HG02885 (cell line): ENCODE measurements around the gene DCN.

ENCODE experiments used
- ATAC-seq: cut with Tn5 transposase; IDR thresholded peaks from one replicate; pipeline ENCODE4 v1.9.1; 2021; ENCODE audit warnings: mild to moderate bottlenecking; ENCODE audit not compliant: unreplicated experiment, poor library complexity

Gene DCN

DNA sequence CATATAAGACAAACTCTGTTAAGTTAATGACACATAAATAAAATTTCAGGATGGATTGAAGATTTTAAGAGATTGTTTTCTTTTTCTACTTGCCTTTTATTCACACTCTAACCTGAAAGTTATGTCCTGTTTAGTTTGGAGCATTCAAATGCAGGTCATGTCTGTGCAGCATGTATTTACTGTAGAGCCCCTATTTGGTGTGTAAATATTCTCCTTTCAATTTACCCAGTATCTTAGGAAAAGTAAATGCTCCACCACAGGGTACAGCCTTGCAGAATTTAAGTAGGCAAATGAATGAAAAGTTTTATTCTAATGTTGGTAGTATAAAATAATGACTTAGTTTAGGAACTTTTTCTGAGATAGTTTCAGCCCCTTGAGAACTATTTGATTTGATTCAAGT is 6.2 kb upstream of the DCN start:
- ATAC-seq, result no peak

DNA sequence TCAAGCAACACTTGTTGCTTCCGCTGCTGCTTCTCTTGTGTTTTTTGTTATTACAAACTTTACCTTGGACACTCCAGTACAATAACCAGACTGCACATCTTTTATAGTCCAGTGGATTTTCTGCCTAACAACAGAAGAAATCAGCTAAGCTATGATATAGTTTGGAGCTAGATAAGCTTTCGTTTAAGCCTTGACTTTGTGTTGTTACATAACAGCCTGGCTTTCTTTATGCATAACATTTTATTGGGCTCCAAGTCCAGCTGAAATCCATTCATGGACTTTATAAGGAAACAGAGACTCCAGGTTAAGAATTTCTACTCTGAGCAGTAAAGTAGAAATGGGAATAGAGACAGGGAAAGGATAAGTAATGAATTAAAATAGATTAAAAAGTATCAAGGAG is 3.5 kb upstream of the DCN start:
- no peak for ATAC-seq

DNA sequence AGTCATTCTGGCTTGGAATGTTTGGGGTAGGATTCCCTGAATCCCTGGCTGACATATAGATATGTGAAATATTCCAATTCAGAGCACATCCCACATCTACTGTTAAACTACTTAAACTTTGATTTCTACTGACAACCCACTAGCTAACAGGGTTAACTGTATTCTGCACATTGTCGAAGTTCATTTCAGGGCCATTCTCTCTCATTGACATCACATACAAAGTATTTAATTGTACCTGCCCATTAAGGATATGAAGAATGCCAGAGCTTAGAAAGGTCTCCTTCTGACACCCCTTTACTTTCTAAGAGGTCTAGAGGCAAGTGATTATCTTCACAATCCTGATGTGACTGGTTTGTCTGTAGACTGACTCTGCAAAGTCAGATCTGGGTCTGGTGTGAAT is 2.8 kb upstream of the DCN start:
- no peak for ATAC-seq

DNA sequence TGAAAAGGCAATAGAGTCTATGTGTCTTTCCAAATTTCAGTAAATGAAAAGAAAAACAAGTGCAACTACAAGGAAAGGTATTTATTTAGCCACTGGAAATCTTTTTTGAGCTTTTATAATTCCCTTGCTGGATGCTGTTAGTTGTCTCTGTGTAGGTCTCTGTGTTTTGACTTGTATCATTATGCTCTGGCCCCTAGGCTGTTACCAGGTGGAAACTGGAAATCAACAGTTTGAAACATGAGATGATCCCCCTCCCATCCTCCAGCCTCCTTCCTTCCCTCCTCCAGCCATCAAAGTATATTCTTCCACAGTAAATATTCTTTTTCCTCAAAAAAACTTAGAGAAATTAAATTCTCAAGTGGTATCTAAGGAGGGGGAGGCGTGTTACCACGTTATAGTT is 934 bp upstream of the DCN start:
- ATAC-seq, result no peak

DNA sequence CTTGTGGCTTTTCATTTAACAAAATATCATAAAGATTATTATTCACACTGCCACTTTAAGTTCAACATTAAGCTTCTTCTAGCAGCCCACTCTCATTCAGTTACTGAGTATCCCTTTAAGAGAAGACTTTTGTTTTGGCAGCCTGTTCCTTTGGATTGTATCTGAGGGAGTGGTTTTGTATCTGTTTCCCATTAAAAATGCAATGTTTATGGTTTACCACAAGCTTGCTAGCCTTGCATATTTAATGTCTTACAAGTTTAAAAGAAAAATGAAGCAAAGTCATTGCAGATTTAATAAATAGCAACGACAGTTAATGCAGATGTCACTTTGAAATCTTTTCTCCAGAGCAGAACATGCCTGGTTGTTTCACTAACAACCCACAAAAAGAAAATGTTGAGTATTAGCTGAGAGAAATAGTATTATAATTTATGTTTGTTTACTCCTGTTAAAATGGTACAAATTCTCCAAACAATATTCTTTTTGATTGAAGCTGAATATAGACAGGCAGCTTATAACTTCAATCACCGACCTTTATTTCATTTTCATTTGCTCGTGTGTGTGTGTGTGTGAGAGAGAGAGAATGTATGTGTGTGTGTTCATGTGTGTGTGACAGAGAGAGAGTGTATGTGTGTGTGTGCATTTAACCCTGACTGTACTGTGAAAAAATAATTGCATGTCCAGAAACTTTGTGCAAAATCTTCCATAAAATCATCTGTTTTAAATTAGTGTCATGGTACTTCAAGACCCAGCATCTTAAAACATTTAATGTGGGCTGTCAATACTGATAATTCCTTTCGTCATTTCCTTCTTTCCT is 1.8 kb downstream of the DCN start:
- no peak for ATAC-seq

DNA sequence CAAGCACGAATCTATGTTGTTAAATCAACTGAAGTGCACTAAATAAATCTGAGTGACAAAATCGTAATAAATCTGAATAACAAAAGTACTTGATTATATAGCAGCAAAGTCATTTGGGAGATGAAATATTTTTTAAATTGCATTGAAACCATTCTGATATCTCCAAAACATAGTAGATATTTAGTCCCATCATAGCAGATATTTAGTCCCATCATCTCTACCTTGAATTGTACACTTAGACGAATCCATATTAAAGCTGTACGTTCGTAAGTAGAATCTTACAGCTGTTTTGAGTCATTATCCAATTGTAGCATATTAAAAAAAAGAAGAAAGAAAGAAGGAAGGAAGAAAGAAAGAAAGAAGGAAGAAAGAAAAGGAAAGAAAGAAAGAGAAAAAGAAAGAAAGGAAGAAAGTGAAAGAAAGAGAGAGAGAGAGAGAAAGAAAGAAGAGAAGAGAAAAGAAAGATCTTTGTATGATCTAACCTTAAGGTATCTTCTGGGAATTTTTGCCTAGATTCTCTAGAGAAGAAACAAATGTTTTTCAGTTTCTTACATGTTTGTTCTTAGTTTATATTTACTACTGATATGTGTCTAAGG is 2.6 kb downstream of the DCN start:
- ATAC-seq, result no peak

DNA sequence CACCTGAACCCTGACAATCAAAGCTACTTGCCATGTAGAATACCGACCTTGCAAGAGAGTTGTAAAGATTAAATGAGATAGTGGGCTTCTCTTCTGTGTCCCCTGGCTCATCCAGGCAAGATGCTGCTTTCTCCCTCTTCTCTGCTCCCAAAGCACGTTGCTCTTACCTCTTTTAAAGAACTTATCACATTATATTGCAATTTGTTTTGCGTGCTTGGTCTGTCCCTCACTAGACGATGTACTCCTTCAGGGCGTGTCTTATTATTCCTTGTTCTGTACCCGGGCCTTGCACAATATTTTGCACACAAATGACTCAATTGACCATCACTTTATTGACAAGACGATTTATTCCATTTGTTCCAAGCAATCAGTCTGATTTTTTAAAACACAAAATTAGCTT is 3.3 kb downstream of the DCN start:
- no peak for ATAC-seq

DNA sequence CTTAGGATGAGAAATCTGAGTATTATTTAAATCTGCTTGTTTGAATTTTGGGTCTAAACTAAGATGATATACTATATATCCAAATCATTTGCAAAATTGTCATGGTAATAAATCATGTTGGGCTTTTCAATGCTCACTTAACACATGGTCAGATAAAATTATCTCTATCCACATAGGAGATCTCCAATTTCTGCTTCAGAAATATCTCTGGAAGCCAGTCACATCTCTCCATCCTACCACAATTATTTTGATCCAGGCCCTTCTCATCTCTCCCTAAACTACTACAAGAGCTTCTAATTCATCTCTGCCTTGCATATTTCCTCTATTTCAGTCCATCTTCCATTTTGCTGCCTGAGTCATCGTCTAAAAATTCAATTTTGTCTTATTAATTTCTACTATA is 3.8 kb downstream of the DCN start:
- no peak for ATAC-seq

DNA sequence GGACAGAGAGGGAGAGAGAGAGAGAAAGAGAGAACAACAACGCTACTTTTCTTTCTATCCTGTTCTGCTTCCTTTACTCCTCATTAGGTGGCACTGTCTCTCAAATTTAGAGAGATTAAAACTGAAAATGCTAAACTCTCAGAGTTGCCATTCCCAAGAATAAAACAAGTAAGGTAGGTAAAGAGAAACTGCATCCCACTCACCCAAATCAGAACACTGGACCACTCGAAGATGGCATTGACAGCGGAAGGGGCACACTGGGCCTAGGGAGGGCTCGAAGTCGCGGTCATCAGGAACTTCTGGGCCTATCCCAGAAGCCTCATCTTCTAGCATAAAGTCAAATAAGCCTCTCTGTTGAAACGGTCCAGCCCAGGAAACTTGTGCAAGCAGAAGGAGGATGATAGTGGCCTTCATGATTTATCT is 4.5 kb downstream of the DCN start:
- no peak for ATAC-seq

DNA sequence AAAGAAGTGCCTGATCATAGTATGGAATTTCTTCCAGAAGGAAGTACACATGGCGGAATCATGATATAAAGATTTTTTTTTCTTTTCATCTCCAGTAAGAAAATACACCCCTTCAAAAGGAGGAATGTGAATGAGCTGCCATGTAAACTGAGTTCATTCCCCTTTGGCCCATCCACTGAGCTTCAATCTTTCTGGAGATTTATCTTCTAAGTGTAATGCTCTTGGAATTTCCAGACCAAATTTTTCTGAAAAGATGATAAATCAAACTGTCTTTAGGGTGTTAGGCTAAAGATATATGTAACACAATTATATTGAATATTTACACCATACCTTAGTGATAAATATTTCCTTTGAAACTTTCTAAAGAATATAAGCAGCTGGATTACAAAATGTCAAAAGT is 5.2 kb downstream of the DCN start:
- no peak for ATAC-seq

DNA sequence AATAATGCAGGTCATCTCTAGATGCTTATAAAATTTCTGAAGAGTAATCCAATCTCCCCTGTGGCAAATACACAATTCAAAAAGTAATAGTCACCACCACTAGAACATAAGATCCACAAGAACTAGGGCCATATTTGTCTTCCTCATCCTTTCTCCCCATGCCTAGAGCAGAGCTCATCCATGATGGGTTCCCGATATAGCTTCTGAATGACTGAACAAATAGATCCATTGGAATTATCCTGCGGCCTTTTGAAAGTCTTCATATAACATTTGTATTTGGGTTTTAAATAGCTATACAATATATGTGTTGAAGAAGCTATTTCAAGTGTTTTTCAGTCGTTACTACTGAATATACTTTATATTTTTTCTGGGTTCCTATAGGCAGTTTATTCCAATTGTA is 5.7 kb downstream of the DCN start:
- ATAC-seq, result no peak

DNA sequence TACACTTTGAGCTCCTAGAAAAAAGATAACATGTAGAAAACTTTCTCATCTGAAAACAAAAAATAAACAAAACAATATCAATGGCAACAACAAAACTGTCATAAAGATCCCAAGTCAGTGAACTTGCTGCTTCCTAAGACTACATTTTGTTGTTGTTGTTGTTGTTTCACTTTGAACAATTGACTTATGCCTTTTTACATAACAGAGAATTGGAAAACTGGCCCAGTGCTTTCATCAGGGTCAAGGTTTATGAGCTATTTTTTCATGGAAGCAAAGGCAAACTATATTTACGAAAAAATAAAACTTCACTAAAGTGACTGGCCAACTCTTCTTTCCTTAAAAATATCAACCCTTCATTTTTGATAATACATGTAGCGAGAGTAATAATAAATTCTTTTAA is 6.3 kb downstream of the DCN start:
- ATAC-seq, result no peak

DNA sequence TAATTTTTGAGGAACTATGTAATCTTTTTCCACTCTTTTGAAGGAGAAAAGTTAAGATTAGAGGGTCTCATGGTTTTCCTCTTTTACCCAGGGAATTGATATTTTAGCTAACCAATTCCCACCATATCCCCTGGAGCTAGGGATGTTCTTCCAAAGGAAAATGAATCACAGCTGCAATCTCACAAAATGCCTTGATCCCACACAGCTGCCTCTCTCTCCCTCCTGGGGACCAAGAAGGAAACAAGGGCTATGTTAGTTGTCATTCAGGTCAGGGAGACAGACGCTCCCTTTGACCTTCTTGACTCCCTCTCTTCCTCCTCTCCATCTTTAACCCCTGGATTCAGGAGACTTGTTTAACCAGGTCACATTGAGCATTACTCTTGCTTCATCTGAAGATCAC is 9.5 kb downstream of the DCN start:
- no peak for ATAC-seq

DNA sequence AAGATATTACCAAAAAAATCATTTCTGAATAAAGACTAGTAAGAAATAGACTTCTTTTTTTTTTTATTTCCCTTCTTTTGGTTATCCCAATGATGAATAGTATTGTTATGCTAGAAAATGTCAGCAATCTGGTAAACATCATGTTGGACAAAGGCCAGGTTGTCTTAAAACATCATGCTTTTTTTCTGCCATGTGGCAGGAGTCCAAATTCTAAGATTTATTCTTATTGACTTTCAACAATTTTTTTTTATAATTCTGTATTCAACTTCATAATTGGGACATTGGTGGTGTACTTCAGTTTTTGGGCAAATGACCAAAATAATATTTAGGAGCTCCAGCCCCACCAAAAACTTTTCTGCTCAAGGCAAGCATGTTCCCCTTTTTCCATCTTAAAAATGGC is 10.5 kb downstream of the DCN start:
- ATAC-seq, result no peak

DNA sequence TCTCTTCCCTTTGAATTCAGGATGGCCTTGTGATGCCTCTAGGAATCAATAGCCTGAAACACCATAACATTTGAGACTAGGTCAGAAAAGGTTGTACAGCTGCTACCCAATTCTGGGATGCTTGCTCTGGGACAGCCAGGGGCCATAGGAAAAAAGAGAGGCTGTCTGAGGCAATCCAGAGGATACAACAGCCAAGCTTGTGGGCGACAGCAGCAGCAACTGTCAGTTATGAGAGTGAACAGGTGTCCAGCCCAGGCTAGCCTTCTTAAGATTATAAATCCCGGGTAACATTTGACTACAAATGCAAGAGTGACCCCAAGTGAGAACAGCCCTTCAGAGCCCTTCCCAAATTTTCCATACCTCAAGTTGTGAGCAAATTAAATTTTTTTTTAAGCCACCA is 11.1 kb downstream of the DCN start:
- ATAC-seq, result no peak

DNA sequence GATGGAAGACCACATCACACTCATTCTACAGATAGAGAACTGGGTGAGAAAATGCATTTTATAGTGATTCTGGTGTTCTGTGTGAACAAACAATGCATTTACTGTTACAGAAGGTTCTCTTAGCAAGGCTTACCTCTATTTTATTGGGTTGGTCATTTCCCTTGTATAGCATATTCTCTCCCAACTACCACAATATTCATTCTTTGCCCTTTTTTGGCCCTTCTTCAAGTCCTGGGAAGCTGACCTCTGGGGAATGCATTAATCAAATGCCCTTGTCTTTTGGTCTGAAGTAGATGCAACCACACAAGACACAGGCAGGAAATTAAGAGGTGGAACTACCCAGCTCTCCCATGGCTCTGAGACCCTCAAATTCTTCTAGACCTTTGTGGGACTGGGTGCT is 19.5 kb downstream of the DCN start:
- no peak for ATAC-seq

DNA sequence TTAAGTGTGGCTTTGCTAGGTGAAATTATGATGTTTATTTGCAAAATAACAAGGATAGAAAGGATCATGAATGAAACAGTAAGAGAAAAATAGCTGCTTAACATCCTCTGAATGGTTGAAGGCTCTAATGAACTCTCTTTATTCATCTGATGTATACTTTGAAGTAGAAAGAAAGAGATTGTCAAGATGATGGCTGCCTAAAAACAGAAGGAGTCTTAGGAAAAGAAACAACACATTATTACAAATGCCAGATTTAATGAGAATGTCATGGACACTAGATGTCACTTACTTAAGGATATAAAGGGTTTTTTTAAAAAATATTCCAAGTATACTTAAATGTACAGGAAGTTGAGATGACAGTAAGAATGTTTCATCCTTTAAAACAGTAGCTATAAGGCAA is 21.6 kb downstream of the DCN start:
- no peak for ATAC-seq

DNA sequence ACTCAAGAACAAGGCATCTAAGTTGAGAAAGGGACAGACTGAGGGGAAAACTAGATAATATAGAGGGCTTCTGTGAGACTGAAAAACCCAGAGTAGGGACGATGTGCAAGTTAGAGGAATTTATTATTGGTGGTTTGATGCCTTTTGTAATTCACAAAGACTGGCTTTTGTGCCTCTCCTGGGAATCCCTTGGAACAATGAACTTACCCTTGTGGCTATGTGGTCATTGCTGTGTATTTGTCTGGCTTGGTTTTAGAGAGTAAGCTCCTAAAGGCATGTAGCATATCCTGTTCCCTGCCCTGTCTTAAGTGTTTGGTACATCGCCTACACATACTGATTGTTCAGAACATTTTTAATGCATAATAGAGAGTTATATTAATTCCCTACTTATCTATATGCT is 26.6 kb downstream of the DCN start:
- ATAC-seq, result no peak

DNA sequence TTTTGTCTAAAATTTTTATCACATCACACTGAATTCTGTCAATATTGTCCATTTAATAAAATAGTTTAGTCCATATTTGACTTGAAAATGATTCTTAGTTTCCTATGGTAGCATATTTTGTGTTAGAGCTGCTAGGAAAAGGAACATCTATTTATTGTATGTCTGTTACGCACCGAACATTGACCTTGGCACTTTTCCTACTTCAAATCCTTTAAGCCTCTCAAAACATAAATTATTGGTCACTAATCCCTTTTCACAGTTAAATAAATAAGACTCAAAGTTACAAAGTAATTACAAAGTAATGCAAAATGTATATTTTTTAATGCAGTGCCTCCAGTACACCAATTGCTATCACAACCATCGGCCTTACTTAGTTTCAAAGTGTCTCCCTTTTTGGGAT is 28.5 kb downstream of the DCN start:
- ATAC-seq, result no peak

DNA sequence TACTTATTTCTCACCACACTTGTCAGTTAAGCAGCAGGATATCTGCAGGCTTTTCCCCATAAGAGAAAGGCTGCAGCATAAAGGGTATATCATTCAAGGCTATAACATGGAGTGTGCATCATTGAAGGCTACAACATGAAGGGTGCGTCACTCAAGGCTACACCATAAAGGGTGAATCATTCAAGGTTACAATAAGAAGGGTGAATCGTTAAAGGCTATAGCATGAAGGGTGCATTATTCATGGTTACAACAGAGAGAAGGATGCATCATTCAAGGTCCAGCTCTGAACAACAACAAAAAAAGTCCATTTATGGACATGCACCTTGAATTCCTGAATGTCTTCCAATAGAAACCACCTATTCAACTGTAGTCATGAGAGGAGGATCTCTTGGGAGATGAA is 38.6 kb downstream of the DCN start:
- no peak for ATAC-seq

DNA sequence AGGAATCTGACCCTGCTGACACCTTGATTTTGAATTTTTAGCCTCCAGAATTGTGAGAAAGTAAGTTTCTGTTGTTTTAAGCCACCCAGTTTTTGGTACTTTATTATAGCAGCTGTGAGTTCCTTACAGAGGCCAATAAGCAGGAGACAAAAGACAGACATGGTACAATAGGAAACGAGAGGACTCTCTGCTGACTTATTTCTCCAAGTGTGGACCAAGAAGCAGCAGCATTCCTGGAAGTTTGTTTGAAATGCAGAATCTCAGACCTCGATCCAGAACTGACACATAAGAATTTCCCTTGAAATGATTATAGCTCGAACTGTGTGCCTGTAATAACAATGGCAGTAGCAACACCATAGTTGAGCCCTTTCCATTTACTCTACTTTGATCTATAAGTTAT is 39.4 kb downstream of the DCN start:
- no peak for ATAC-seq

DNA sequence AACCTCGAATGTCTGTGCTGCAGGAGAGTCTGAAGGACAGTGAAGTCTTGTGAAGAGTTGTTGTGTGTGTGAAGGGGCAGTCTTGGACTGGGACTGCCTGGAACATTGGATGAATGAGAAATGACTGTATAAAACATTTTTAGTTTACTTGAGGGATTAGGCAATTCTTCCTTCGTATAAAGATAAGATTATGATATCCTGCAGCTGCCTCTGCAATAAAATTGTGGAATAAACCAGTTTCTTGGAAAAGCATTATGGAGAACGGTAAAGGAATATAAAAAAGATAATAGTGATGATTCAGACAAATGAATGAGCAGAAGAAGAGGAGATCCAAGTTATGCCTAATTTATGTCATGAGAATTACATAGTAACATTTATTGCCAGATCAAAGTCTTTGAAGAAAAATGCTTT is 40.4 kb downstream of the DCN start:
- ATAC-seq, result no peak
